Tibial nerve (tissue), 4 donors: ENCODE data around the gene MAP4K3. TPM values are rescaled to one million over a fixed set of nuclear protein-coding genes. Genes with fewer than 3 reads are reported as not detected.

Experiments
- DNase-seq, 2 donors: peaks; one replicate each; pipeline ENCODE4 v3.0.0-alpha.2; 2019; ENCODE audit warnings: low spot score in 2 of 2
- H3K27ac ChIP-seq, 4 donors: fragments of 200-600 bp; sonication (generic) in 3 of 4; one replicate each; pipeline ENCODE4 v1.5.1; 2017 to 2019; ENCODE audit warnings: mild to moderate bottlenecking in 1 of 4
- H3K27me3 ChIP-seq, 2 donors: fragments of 200-600 bp; sonication (generic) in 1 of 2; one replicate each; pipeline versions ENCODE4 v1.5.1 to v1.6.0; 2017 to 2019
- H3K36me3 ChIP-seq, 3 donors: fragments of 200-600 bp; sonication (generic); one replicate each; pipeline ENCODE4 v1.5.1; 2018 to 2019
- H3K4me1 ChIP-seq, 4 donors: fragments of 200-600 bp; sonication (generic) in 3 of 4; one replicate each; pipeline ENCODE4 v1.5.1; 2017 to 2019
- H3K4me3 ChIP-seq, 4 donors: fragments of 200-600 bp; sonication (generic) in 3 of 4; one replicate each; pipeline ENCODE4 v1.5.1; 2017 to 2019; ENCODE audit warnings: mild to moderate bottlenecking in 1 of 4, moderate library complexity in 1 of 4
- H3K9me3 ChIP-seq, 4 donors: fragments of 200-600 bp; sonication (generic) in 3 of 4; one replicate each; pipeline ENCODE4 v1.5.1; 2017 to 2019
- CTCF ChIP-seq, 5 experiments: fragments of 200-600 bp in 3 of 5; fragments of 450-650 bp in 2 of 5; sonication (generic) in 3 of 5; IDR thresholded peaks; one replicate each; pipeline ENCODE4 v1.5.1; 2016 to 2019; ENCODE audit warnings: antibody characterized with exemption in 5 of 5, mild to moderate bottlenecking in 3 of 5, moderate library complexity in 2 of 5
- EP300 ChIP-seq, 2 donors: sonication (generic); formaldehyde crosslinking; IDR thresholded peaks; one replicate each; pipeline ENCODE4 v1.6.1; 2017; ENCODE audit warnings: antibody characterized with exemption in 2 of 2, mild to moderate bottlenecking in 1 of 2
- POLR2A ChIP-seq, 2 donors: fragments of 450-650 bp; IDR thresholded peaks; one replicate each; pipeline ENCODE4 v1.6.1; 2017; ENCODE audit warnings: antibody characterized with exemption in 2 of 2, mild to moderate bottlenecking in 2 of 2, moderate library complexity in 2 of 2
- WGBS, 2 donors: methylation state at CpG; one replicate each; pipeline ENCODE4 v1.1.5; 2018; 5-methylcytosine and 5-hydroxymethylcytosine counted together
- total RNA-seq, 4 donors: library from RNA; depleted of rRNA; stranded (reverse); fragments of >200 nt; gene quantifications; one replicate each; pipeline ENCODE4 v1.1.0, GENCODE V29; 2016

MAP4K3 gene
- total RNA-seq, 4 donors from 2014 or later = 54.4 to 102 (median 60.2) TPM

GRCh38 chr2:39435741-39436591 lies 1.1 kb downstream of the MAP4K3 start:
- H3K27me3 ChIP-seq = no peaks in the 10 kb centered on the region
- WGBS, 2 donors = 1% methylated on average over 17 of the region's 17 CpGs
- H3K4me1 ChIP-seq = peaks cover 5 to 72% (median 26%) of the 10 kb centered on the region in 4 donors
- peak overlapping the region; percentile 85 to 98 (median 96) for H3K4me3 ChIP-seq
- H3K36me3 ChIP-seq = no peaks in the 10 kb centered on the region
- peak overlapping the region; percentile 91 to 99 (median 97) for H3K27ac ChIP-seq
- H3K9me3 ChIP-seq = no peaks in the 10 kb centered on the region
- TF ChIP-seq POLR2A (IDR thresholded peaks at IDR 0.05) = no peak
- no peak for TF ChIP-seq EP300 (IDR thresholded peaks at IDR 0.05)
- no peak for TF ChIP-seq CTCF (IDR thresholded peaks at IDR 0.05)
- DNase-seq = peak in 1 of 2 donors; percentile 22

- H3K4me1 ChIP-seq = peaks cover 5 to 76% (median 26%) of the 10 kb centered on the region in 4 donors
- TF ChIP-seq POLR2A (IDR thresholded peaks at IDR 0.05) (no peak), CTCF (IDR thresholded peaks at IDR 0.05) (no peak), EP300 (IDR thresholded peaks at IDR 0.05) (no peak)
- H3K27me3 ChIP-seq = no peaks in the 10 kb centered on the region
- H3K4me3 ChIP-seq = peak overlapping the region in 3 of 4 donors; percentile 85 to 98 (median 93)
- no peak for DNase-seq
- WGBS, 2 donors = 31 to 52% methylated on average over 8 of the region's 8 CpGs
- H3K36me3 ChIP-seq = no peaks in the 10 kb centered on the region
- H3K27ac ChIP-seq = peak overlapping the region in 3 of 4 donors; percentile 91 to 99 (median 96)
- H3K9me3 ChIP-seq = no peaks in the 10 kb centered on the region
Measured at GRCh38 chr2:39435234-39435633, 1.9 kb downstream of the MAP4K3 start.

- Histone ChIP-seq H3K4me1 (peaks cover 5 to 68% (median 25%) of the 10 kb centered on the region in 4 donors), H3K4me3 (peak overlapping the region in 1 of 4 donors; percentile 93), H3K27me3 (no peaks in the 10 kb centered on the region), H3K36me3 (no peaks in the 10 kb centered on the region), H3K27ac (peak overlapping the region in 2 of 4 donors; percentile 96 to 99), H3K9me3 (no peaks in the 10 kb centered on the region)
- DNase-seq = no peak
- WGBS, 2 donors = 66 to 69% methylated on average over 1 of the region's 1 CpG
- no peak for TF ChIP-seq EP300 (IDR thresholded peaks at IDR 0.05)
- TF ChIP-seq CTCF (IDR thresholded peaks at IDR 0.05) = no peak
- no peak for TF ChIP-seq POLR2A (IDR thresholded peaks at IDR 0.05)
Measured at GRCh38 chr2:39434233-39434897, 2.7 kb downstream of the MAP4K3 start.

- no peak for DNase-seq
- peak overlapping the region in 2 of 4 donors; percentile 96 to 99 for H3K27ac ChIP-seq
- TF ChIP-seq EP300 (IDR thresholded peaks at IDR 0.05) (no peak), POLR2A (IDR thresholded peaks at IDR 0.05) (no peak), CTCF (IDR thresholded peaks at IDR 0.05) (no peak)
- WGBS, 2 donors = 56 to 57% methylated on average over 5 of the region's 5 CpGs
- no peaks in the 10 kb centered on the region for H3K27me3 ChIP-seq
- H3K36me3 ChIP-seq = no peaks in the 10 kb centered on the region
- H3K4me3 ChIP-seq = no peak overlapping the region
- peaks cover 5 to 62% (median 19%) of the 10 kb centered on the region in 4 donors for H3K4me1 ChIP-seq
- H3K9me3 ChIP-seq = no peaks in the 10 kb centered on the region
Measured at GRCh38 chr2:39433586-39434195, 3.4 kb downstream of the MAP4K3 start.
